NCI-H69 (cell line): Measurements from ENCODE around the gene PTPRZ1.

Experiments used
- DNase-seq: peaks from one replicate; lab custom pipeline; 2025; lab: John Stamatoyannopoulos, UW

PTPRZ1 gene

GRCh38 chr7:121954803-121955202, 81.8 kb downstream of the PTPRZ1 start:
- peak; percentile 40 for DNase-seq

GRCh38 chr7:121957626-121958025, 84.7 kb downstream of the PTPRZ1 start:
- DNase-seq, result no peak

GRCh38 chr7:121960678-121961077, 87.7 kb downstream of the PTPRZ1 start:
- DNase-seq, result no peak

GRCh38 chr7:121961089-121961867, 88.3 kb downstream of the PTPRZ1 start:
- DNase-seq, result peak; percentile 79

- no peak for DNase-seq
These were observed 93.4 kb downstream of the PTPRZ1 start for GRCh38 chr7:121966276-121966934.

GRCh38 chr7:121966935-121967332, 94.0 kb downstream of the PTPRZ1 start:
- no peak for DNase-seq

GRCh38 chr7:121985476-121986030, 112.6 kb downstream of the PTPRZ1 start:
- DNase-seq, result peak; percentile 53

- peak; percentile 25 for DNase-seq
These were observed 119.1 kb downstream of the PTPRZ1 start for GRCh38 chr7:121992068-121992467.

- DNase-seq, result peak; percentile 90
These were observed 121.9 kb downstream of the PTPRZ1 start for GRCh38 chr7:121994625-121995410.

- peak; percentile 96 for DNase-seq
These were observed 133.7 kb downstream of the PTPRZ1 start for GRCh38 chr7:122006687-122007086.

- DNase-seq, result peak; percentile 29
These were observed 137.2 kb downstream of the PTPRZ1 start for GRCh38 chr7:122010116-122010515.

- no peak for DNase-seq
These were observed 140.1 kb downstream of the PTPRZ1 start for GRCh38 chr7:122013065-122013464.

GRCh38 chr7:122013630-122014029, 140.7 kb downstream of the PTPRZ1 start:
- no peak for DNase-seq

- DNase-seq, result no peak
These were observed 141.7 kb downstream of the PTPRZ1 start for GRCh38 chr7:122014697-122015096.

GRCh38 chr7:122018032-122018431, 145.1 kb downstream of the PTPRZ1 start:
- no peak for DNase-seq

GRCh38 chr7:122027058-122027457, 154.1 kb downstream of the PTPRZ1 start:
- DNase-seq, result no peak

- DNase-seq, result no peak
These were observed 160.7 kb downstream of the PTPRZ1 start for GRCh38 chr7:122033641-122034040.

GRCh38 chr7:122035876-122036275, 162.9 kb downstream of the PTPRZ1 start:
- DNase-seq, result no peak

- DNase-seq, result no peak
These were observed 165.2 kb downstream of the PTPRZ1 start for GRCh38 chr7:122038134-122038533.

GRCh38 chr7:122038904-122039303, 165.9 kb downstream of the PTPRZ1 start:
- DNase-seq, result no peak

GRCh38 chr7:122040147-122040546, 167.2 kb downstream of the PTPRZ1 start:
- DNase-seq, result no peak

- no peak for DNase-seq
These were observed 173.4 kb downstream of the PTPRZ1 start for GRCh38 chr7:122046402-122046801.
